ENCODE data around the gene DPH3. TPM values are rescaled to one million over a fixed set of nuclear protein-coding genes. Genes with fewer than 3 reads are reported as not detected.
"Not testable (repeated sequence)": the region's sequence is repeated elsewhere in the genome, so short reads cannot be mapped to it uniquely, and the experiment has no call there.

DPH3 gene
- 25.8 TPM for polyA plus RNA-seq (ENCODE audit: insufficient read length)

DNA sequence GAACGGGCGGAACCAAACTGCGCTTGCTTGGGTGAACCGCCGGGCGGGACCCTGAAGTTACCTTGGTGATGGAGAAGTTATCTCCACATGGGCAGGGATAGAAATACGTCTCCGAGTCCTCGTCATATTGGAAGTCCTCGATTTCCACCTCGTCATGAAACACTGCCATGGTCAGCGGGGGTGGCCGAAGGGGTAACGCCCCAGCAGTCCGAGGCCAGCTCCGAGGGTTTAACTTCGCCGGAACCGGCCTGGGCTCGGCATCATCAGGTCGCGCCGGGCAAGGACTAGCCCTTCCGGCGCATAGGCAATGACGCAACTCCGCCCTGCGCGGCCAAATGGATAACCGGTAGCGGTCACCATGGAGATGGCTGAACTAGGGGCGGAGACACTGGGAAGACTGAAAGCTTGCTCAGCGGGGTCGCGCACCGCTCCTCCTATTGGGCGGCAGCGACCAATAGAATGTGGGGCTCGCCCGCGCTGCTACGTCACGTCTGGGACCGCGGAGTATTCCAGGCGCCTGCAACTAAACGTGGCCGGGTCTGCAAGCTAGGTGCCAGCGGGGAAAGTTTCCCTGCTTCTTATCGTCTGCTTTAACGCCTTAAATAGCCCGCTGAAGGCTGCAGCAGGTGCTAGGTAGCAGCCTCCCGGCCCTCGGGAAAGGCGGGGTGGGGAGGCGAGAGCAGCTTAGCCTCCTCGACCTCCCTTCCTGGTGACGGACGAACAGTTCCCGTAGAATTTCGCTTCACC is at the start of gene DPH3, which contains the start of gene OXNAD1:
Gene DPH3 (minus strand): TSS at position 236 of the 747 bp plus-strand sequence. CDS start 67 bp downstream, at position 169.
Gene OXNAD1 (plus strand): TSS at position 505 of the 747 bp plus-strand sequence. CDS start 5,741 bp downstream, outside the sequence.
- peak; percentile 99 for DNase-seq (ENCODE audit: low read depth)

DNA sequence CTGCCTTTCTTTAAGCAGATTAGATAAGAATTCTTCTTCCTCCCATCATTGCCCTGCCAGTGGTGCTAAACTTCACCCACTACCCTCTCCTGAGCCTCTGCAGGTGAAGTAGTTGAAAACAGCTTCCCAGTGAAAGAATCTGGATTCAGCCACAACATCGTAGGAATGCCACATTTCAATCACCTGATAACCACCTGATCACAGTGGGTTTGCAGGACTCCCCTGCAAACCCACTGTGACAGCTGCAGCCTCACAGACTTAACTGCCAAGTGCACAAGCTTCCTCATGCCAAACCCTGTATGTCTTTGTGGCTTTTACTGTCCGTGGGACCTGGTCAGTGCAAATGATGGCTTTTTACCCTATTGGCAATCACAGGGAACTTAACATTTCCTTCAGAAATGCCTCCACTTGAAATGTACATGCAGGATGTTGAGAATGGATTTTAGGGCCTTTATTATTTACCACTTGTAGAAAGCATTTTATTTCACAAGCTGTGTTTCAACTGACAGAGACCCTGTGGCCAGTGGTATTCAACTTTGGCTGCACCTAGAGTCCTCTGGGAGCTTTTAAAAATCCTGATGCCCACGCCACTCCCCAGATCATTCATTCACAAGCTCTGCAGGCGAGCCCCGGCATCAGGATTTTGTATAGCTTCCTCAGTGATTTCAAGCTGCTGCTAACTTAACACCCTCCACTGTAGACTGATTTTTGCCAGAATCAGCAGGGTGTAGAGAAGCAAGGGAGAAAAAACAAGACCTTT is 49.3 kb upstream of the DPH3 start:
- DNase-seq (ENCODE audit: low read depth) = no peak

DNA sequence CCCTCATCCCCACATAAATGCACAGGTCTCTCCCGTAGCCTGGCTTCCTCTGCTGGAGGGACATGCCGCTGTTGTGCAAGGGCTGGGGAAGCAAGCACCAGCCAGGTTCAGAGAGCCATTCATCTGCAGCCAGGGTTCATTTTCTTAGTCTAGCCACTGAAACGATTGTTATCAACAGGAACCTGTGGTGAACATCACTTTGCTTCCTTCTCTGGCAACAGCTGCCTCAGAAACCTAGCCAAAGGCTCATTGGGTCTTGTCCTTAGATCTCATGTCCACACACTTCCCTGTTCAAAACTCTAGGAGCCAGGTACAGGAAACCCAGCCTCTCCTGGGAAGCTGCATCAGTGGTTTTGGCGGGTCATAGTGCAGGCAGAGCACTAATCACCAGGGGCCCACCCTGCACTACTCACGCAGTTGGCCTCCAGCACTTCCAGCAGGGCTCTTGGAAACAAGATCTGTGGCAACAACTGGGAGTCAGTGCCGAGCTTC is 47.3 kb upstream of the DPH3 start:
- no peak for DNase-seq (ENCODE audit: low read depth)

DNA sequence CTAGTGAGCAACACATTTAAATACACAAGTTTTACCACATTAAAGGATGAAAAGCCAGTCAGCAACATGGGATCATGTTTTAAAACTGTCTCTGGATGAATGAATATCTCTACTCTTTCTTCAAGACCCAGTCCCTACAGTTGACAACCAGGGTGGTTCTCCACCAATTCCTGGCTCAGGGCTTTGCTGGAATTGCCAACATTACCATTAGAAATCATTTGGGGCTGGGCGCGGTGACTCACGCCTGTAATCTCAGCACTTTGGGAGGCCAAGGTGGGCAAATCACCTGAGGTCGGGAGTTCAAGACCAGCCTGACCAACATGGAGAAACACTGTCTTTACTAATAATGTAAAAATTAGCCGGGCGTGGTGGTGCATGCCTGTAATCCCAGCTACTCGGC is 45.7 kb upstream of the DPH3 start:
- DNase-seq (ENCODE audit: low read depth) = not testable (repeated sequence)

DNA sequence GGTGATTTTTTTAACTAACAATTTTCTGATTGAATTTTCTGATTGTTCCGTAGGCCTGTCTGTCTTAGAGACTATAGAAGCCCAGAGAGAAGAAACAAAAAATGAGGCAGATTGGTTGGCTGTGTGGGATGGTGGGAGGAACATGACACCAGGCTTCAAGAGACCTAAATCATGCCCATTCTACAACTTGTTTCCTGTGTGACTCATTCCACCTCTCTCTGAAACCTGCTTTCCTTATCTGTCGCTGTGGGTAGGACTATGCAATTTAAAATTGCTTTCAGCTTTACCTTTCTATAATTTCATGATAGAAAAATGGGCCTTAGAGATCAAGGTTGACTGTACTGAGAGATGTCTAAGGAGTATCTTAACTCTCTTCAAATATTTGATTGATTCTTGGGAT is 44.8 kb upstream of the DPH3 start:
- DNase-seq (ENCODE audit: low read depth) = no peak

DNA sequence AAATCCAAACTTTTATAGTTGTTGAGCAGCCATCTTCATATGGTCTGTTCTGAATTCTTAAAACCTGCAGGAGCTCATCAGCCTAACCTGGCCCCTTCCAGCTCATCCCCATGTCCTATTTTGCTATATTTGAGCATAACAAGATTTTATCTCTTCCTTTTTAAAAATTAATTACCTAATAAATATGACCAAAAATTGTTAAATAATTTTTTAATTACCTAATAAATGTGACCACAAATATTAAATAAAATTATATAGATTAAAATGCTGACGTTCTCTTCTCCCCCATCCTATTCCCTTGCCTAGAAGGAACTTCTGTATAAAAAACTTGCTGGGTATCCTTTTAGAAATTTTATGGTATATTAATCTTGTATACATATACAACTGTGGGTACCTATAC is 44.0 kb upstream of the DPH3 start:
- DNase-seq (ENCODE audit: low read depth) = no peak

DNA sequence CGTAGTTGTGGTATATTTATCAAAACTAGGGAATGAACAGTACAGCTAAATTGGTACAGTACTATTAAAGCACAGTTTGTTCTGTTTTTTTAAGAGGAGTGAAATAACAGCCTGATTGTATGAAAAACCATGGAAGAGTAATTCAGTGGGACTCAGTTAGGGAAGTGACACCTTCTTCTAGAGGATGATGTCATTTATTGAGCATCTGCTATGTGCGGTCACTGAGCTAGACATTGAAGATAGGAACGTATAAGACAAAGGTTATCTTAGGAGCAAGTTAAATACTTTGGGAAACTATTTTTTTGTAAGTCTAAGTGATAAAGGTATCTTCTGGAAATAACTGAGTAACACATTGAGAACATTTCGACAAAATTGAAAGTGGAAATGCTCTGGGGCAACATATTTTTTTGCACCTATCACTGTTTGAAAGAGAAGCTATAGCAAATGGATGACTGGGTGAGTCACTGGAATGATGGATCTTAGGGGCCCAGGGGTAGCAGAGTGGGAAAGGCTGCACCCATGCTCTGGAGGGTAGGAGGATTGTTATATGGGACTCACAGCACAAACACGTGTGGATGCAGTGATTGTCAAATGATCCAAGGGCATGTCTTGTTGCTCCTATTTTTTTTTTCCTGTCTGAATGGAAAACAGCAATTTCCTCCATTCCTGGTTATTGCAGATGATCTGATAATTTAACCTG is 43.2 kb upstream of the DPH3 start:
- no peak for DNase-seq (ENCODE audit: low read depth)

DNA sequence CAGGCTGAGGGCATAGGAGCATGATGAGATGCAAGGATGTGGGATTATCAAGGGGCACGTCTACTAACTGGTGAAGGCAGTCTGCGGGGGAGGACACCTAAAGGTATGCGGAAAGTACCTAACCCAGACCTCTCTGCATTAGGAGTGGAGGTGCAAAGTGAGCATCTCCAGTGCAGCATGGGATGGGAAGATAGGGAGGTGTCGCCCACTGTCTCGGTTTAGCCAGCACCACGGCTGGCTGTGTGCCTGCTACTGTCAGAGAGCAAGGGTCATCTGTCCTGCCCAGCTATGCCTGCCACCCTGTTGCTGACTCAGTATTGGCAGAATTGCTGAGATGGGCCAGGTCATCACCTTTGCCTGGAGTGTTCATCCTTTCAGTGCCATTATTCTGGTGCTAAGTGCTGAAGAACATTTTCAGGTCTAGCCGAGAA is 40.4 kb upstream of the DPH3 start:
- DNase-seq (ENCODE audit: low read depth) = no peak

DNA sequence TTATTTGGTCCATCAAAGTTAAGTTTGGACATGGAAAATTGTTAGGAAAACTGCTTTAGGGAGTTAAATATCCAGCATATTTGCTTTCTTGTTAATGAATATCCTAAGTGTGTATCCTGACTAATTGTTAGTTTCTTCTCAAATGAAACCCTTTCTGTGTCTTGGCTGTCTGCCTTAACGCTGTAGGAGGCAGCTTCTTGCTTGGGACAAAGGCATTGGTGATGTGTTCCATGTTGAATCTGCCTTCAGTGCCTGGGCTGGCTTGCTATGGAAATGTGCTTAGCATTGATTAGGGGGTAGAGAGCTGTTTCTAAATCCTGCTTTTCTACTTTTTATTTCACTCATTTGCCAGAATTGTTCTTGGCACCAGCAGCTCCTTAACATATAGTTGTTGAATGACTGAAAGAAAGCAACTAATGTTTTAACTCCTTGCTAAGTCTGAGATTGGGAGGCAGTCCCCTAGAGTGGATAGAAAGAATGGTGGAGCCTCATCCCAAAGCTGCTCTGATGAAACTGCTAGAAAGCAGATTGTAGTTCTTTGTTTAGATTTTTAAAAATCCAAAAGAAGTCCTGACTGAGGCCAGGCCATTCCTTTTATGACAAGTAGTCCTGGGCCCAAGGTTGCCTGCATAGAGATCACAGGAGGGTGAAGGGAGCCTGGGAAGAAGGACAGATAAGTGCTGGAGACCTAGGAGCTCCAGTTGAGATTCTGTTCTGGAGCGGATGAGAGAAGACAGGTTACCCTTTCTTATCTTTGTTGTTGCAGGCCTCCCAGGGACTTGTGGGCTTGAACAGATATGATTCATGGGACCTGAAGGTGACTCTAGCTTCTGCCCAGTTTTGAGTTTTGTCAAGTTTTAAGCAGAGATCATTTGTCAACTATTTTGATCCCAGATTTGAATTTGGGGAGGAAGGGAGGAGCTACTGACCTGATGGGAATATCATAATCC is 39.6 kb upstream of the DPH3 start:
- DNase-seq (ENCODE audit: low read depth) = no peak

DNA sequence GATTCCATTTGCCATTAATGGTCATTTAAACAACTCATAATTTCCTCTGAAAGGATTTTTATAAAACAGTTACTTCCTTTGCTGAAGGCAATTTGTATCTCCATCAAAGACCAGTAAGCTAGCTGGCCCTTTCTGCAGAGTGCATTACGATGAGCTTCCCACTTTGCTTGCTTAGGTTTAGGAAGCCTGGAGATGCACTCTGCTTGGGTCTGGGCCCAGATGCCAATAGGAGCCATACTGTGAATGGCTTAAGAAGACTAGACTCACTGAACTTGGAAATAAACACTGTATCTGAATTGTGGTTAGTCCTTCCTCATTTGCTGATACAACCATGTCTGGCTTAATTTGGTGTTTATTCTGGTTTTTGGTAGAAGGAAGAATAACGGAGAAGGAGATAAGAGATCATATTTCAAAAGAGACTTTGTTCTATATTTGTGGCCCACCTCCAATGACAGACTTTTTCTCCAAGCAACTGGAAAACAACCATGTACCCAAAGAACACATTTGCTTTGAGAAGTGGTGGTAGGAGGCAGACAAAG is 38.4 kb upstream of the DPH3 start:
- no peak for DNase-seq (ENCODE audit: low read depth)

DNA sequence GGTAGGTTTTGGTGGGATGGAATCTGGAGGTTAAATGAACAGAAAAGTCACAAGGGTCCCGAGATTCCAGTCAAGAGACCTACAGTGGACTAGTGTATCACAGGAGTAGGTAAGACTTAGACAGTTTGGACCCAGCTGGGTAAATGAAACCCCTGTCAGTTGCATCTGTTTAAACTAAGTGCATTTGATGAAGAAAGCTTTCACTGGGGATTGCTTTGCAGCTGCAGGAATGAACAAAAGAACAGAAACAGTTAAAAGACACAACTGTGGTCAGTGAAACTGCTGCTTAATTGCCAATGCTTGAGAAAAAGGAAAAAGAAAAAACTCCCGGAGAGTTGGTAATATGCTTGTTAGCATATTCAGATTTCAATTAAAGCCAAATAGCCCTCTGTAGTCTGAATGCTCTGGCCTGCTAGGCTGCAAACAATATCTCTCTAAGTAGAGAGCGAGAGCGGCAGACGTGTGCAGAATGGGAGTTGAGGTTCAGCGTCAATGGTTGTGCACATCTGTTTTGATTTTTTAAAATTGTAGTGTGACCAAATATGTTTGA is 37.4 kb upstream of the DPH3 start:
- DNase-seq (ENCODE audit: low read depth) = no peak

DNA sequence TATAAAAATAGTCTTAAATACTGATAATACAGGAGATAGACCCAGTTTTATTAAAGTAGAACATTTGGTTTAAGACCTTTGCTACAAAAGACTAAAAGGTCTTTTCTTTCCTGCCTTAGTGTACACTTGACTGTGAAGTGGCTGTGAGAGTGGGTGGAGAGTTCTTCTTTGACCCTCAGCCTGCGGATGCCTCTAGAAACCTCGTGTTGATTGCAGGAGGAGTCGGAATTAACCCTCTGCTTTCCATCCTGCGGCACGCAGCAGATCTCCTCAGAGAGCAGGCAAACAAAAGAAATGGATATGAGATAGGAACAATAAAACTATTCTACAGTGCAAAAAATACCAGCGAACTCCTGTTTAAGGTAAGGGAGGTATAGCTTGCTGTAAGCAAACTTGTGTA is 36.8 kb upstream of the DPH3 start:
- no peak for DNase-seq (ENCODE audit: low read depth)

DNA sequence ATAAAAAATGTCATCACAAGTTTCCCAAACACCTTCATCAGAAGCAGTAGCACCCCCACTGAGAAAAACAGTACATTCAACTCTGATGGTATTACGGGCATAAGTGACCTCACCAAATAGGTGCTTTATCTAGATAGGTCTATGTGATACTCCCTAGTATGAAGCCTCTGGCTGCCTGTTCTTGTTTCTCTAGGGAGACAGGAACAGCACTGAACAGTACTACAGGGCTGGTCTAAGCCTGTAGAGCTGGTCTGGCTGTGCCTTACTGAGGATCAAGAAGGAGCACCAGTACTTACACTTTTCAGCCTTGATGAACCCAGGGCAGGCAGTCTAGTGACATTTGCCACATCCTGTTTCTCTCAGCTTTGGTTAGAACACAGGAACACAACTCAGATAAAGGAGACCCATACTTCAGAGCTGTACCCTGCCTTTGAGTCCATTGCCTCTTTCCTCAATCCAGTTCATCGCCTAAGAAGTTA is 36.2 kb upstream of the DPH3 start:
- DNase-seq (ENCODE audit: low read depth) = no peak

DNA sequence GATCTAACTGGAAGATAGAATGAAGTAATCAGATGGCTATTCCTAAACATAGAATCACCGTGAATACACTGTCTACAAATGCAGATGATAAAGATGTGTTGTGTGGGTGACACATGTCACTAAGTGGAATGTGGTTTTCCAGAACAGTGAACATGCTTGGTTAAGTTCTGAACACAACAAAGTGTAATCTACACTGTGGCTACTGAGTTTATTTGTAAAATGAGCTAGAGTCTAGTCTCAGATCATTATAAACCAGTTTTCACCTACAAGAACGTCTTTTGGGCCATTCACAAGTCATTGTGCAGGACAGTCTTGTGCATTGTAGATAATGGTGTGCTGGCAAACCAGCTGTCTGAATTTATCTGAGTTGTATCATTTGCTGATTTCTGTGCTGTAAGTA is 35.6 kb upstream of the DPH3 start:
- DNase-seq (ENCODE audit: low read depth) = no peak

DNA sequence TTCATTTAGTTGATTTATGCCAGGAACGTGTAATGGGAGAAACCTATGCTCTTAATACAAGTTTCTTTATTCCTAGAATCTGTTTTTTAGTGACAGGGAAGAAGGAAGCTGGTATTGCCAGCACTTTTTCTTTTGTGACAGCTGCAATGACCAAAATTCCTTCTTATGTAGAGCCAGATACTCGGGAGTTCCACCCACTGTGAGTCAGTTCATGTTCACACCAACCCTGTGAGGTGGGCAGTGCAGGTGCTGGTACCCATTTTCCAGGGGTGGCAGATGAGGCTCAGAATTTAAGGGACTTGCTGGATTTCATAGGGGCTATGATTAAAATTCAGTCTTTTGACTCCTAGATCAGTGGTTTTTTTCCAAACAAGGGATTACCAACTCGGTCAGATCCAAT is 35.0 kb upstream of the DPH3 start:
- DNase-seq (ENCODE audit: low read depth) = no peak

DNA sequence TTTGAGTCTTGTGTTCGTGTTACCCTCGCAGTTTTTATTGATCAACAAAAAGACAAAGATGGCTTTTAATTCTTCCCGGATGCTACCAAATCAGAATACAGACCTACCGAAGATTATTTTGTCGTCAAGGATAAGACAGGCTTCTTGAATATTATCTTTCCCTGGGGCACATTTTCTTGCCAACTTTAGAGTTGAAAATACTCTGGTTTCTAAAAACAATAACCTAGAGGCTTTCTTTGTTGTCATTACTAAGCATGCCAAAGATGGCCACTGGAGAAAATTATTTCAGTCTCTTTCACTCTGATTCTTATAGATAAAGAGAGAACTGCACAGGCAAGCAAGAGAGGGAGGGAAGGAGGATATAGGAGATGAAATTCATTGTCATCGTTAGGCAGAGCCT is 34.1 kb upstream of the DPH3 start:
- DNase-seq (ENCODE audit: low read depth) = no peak

DNA sequence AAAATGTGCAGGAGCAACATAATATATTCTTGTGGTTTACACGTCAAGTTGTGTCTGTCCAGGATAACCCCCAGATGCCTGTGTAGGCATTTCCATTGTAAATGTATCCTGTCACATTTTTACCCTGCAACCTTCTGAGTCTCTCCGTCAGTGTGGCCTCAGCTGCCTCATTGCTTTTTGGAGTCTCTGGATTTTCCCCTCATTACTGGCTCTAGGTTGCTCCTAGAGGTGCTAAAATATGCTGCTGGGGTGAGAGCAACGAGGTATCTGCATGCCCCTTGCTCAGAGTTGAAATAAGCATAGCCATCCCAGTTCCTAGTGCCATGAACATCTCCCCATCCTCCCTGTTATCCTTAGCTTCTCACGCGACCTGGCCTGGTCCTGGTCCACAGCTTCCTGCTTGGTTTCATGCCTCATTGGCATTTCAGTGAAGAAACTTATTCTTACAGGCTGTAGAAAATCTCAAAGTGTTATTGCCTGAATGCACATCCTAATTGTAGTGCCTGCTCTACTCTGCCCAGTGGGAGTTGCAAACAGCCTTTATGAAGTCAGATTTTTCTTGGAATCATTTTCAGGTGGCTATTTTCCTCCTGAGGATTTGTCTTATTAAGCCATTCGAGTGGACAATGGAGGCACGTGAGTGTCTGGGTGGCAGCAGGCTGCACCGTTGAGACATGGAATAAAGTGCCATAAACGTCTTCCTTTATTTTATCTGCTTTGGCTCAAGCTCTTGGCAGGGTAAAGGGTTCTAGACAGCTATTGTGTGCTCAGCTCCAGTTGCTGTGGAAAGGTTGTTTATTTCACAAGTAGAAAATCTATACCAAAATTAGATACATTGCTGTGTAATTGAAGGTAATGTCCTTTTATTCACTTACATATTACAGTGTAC is 33.5 kb upstream of the DPH3 start:
- DNase-seq (ENCODE audit: low read depth) = no peak

DNA sequence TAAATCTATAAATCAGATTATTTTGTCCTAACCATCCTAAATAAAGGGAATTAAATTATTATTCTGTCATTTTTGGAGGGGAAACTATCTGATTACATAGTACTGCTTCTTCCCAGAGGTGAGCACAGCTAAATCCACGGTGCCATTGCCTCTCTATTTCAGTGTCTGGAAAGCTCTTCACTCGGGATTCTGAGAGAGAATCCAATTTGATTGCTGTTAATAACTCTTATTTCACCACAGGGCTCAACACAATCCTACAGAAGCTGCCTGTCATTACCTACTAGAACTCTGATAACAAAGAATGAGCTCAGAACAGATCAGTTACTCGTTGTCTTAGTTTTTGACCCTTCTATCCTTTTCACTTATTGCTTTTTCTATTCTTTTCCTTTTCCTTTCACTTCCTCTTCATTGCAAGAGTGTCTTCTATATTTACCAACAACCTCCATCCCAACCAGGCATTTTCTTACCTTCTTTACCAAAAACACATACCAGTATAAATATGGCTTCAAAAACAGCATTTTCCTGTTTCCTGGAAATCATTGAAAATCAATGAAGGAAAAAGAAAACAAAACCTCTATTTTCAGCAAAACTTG is 30.7 kb upstream of the DPH3 start:
- no peak for DNase-seq (ENCODE audit: low read depth)

DNA sequence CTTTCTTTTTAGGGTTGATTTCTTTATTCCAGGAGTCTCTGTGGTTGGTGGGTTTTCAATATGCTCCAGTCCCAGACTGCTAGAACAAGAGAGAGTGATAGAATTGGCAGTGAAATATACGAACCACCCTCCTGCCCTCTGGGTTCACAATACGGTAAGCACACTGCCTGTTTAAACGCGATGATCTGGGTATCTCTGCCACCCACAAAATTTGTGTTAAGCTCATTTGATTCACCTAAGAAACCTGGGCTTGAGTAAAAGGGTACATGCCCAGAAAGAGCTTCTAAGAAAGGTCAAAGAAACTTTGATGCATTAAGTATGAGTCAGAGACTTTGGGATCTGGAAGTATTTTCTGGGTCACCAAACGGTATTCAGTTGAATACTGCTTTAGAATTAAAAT is 30.1 kb upstream of the DPH3 start:
- no peak for DNase-seq (ENCODE audit: low read depth)
